ENCODE measurements around the gene SUZ12.
"Not testable (repeated sequence)": the region's sequence is repeated elsewhere in the genome, so short reads cannot be mapped to it uniquely, and the experiment has no call there.

The SUZ12 gene

GRCh38 chr17:31936615-31937609, at the start of gene SUZ12:
Gene SUZ12 (plus strand): TSS chr17:31937007. CDS start chr17:31937247, 240 bp downstream.
- in situ Hi-C loops (cut with MboI; ENCODE audit: low sequenced_read_pairs) = not testable (repeated sequence)

GRCh38 chr17:31888124-31888523, 48.7 kb upstream of the SUZ12 start:
- in situ Hi-C loops (cut with MboI; ENCODE audit: low sequenced_read_pairs) = no loop called here

GRCh38 chr17:31900877-31901276, 35.9 kb upstream of the SUZ12 start:
- in situ Hi-C loops (cut with MboI; ENCODE audit: low sequenced_read_pairs) = no loop called here

GRCh38 chr17:31902693-31903092, 34.1 kb upstream of the SUZ12 start:
- in situ Hi-C loops (cut with MboI; ENCODE audit: low sequenced_read_pairs) = no loop called here

- in situ Hi-C loops (cut with MboI; ENCODE audit: low sequenced_read_pairs) = no loop called here
Measured at GRCh38 chr17:31903401-31903800, 33.4 kb upstream of the SUZ12 start.

GRCh38 chr17:31907342-31907962, 29.4 kb upstream of the SUZ12 start:
- in situ Hi-C loops (cut with MboI; ENCODE audit: low sequenced_read_pairs) = no loop called here

- in situ Hi-C loops (cut with MboI; ENCODE audit: low sequenced_read_pairs) = no loop called here
Measured at GRCh38 chr17:31908386-31908785, 28.4 kb upstream of the SUZ12 start.

GRCh38 chr17:31912705-31913104, 24.1 kb upstream of the SUZ12 start:
- in situ Hi-C loops (cut with MboI; ENCODE audit: low sequenced_read_pairs) = not testable (repeated sequence)

GRCh38 chr17:31915456-31916100, 21.2 kb upstream of the SUZ12 start:
- in situ Hi-C loops (cut with MboI; ENCODE audit: low sequenced_read_pairs) = no loop called here

GRCh38 chr17:31916491-31917064, 20.2 kb upstream of the SUZ12 start:
- in situ Hi-C loops (cut with MboI; ENCODE audit: low sequenced_read_pairs) = no loop called here

GRCh38 chr17:31917065-31917529, 19.7 kb upstream of the SUZ12 start:
- in situ Hi-C loops (cut with MboI; ENCODE audit: low sequenced_read_pairs) = no loop called here

GRCh38 chr17:31917721-31918120, 19.1 kb upstream of the SUZ12 start:
- in situ Hi-C loops (cut with MboI; ENCODE audit: low sequenced_read_pairs) = not testable (repeated sequence)

- in situ Hi-C loops (cut with MboI; ENCODE audit: low sequenced_read_pairs) = no loop called here
Measured at GRCh38 chr17:31918701-31919128, 18.1 kb upstream of the SUZ12 start.

GRCh38 chr17:31919802-31920525, 16.8 kb upstream of the SUZ12 start:
- in situ Hi-C loops (cut with MboI; ENCODE audit: low sequenced_read_pairs) = no loop called here

GRCh38 chr17:31926100-31926729, 10.6 kb upstream of the SUZ12 start:
- in situ Hi-C loops (cut with MboI; ENCODE audit: low sequenced_read_pairs) = no loop called here

- in situ Hi-C loops (cut with MboI; ENCODE audit: low sequenced_read_pairs) = no loop called here
Measured at GRCh38 chr17:31931756-31932155, 5.1 kb upstream of the SUZ12 start.

- in situ Hi-C loops (cut with MboI; ENCODE audit: low sequenced_read_pairs) = no loop called here
Measured at GRCh38 chr17:31935512-31935911, 1.3 kb upstream of the SUZ12 start.

- in situ Hi-C loops (cut with MboI; ENCODE audit: low sequenced_read_pairs) = not testable (repeated sequence)
Measured at GRCh38 chr17:31937926-31938641, 1.3 kb downstream of the SUZ12 start.

GRCh38 chr17:31941916-31942315, 5.1 kb downstream of the SUZ12 start:
- in situ Hi-C loops (cut with MboI; ENCODE audit: low sequenced_read_pairs) = not testable (repeated sequence)
